ENCODE measurements around the gene DELE1. TPM values are rescaled to one million over a fixed set of nuclear protein-coding genes. Genes with fewer than 3 reads are reported as not detected.

DELE1 gene
- total and polyA plus RNA-seq, 11 donors, result 56.8 to 174 (median 95.0) TPM

DNA sequence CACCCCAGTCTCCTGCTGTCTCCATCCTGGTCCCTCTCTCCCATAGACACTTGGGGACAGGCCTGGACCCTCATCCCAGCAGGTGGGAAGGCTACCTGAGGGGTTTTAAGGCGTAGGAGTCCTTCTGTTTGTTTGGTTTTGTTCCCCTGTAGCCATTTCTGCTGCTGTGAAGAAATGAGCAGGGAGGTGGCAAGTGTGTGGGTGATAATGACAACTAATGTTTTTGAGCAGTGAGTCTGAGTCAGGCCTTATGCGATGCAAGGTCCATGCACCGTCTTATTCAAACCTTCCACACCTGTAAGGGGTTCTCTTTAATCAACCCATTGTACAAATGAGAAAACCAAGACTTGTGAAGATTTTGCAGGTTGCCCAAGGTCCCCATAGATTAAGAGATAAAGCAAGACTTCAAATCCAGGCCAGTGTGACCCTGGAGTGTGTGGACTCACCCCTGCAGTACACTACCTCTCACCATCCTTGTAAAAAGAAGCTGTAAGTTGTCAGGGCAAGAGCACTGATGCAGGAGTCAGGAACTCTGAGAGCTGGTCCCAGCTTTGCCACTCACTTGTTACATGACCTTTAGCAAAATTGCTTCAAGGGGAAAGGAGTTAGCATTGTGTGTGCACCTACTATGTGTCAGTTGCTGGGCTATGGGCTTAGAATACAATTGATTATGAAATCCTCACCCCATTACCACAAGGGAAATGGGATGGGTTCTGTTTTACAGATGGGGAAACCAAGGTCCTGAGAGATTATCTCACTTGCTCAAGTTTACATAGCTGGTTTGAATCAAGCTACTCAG, 26.7 kb downstream of the DELE1 start:
- Histone ChIP-seq H3K27ac (peak overlapping the region in 6 of 12 donors; percentile 3 to 85 (median 66)), H3K9me3 (no peaks in the 10 kb centered on the region), H3K4me3 (no peak overlapping the region), H3K4me1 (peaks cover 3 to 72% (median 33%) of the 10 kb centered on the region in 12 donors), H3K27me3 (no peaks in the 10 kb centered on the region), H3K36me3 (peaks cover 0 to 45% (median 17%) of the 10 kb centered on the region in 9 donors)
- TF ChIP-seq POLR2A (IDR thresholded peaks at IDR 0.05) (no peak), CTCF (IDR thresholded peaks at IDR 0.05) (no peak)
- intact Hi-C loops (cut with DNase I), result no loop called here
- no peak for ATAC-seq
- WGBS, 4 donors, result 82 to 94% (median 92%) methylated on average over 3 of the region's 3 CpGs
- DNase-seq, result no peak

DNA sequence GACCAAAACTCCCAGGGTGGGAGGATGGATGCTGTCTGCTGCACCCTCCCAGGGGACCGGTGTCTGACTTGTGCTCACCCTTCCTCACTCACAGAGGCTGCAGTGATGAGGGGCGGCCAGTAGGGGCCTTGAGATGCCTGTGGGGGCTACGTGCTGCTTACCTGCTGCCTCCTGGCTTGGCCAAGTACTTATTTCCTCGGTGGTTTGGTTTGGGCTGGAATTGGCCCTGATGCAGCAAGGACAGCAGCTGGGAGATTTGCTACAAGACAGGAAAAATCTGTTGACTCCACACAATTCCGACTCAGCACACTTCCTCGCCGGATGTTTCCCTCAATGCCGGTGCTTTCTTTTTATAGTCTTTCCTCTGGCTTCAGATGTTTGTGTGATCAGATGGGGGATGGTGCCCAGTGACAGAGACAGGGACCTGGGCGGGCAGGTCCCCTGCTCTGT, 27.7 kb downstream of the DELE1 start:
- H3K27ac ChIP-seq, result peak overlapping the region in 10 of 12 donors; percentile 19 to 85 (median 58)
- intact Hi-C loops (cut with DNase I), result no loop called here
- peak overlapping the region in 8 of 12 donors; percentile 1 to 63 (median 54) for H3K4me3 ChIP-seq
- H3K36me3 ChIP-seq, result peaks cover 0 to 43% (median 17%) of the 10 kb centered on the region in 9 donors
- ATAC-seq (peak in 3 of 4 donors; percentile 19 to 68 (median 39)), DNase-seq (peak in 3 of 5 donors; percentile 42 to 47 (median 46))
- no peaks in the 10 kb centered on the region for H3K27me3 ChIP-seq
- no peaks in the 10 kb centered on the region for H3K9me3 ChIP-seq
- TF ChIP-seq CTCF (IDR thresholded peaks at IDR 0.05) (peak in 11 of 12 donors; percentile 11 to 42 (median 33)), POLR2A (IDR thresholded peaks at IDR 0.05) (no peak)
- 17 to 42% (median 26%) methylated on average over 8 to 9 of the region's 9 CpGs for WGBS, 4 donors
- H3K4me1 ChIP-seq, result peaks cover 0 to 69% (median 23%) of the 10 kb centered on the region in 12 donors

- intact Hi-C loops (cut with DNase I), result no loop called here
- Histone ChIP-seq H3K36me3 (peaks cover 0 to 37% (median 17%) of the 10 kb centered on the region in 9 donors), H3K4me3 (peak overlapping the region in 9 of 12 donors; percentile 7 to 63 (median 53))
Measured at GRCh38 chr5:141952020-141952419, 28.3 kb downstream of the DELE1 start.

More at GRCh38 chr5:141952020-141952419, 28.3 kb downstream of the DELE1 start:
- H3K4me1 ChIP-seq, result peaks cover 0 to 69% (median 26%) of the 10 kb centered on the region in 12 donors
- DNase-seq, result peak in 1 of 5 donors; percentile 48
- ATAC-seq, result no peak
- no peaks in the 10 kb centered on the region for H3K27me3 ChIP-seq
- TF ChIP-seq POLR2A (IDR thresholded peaks at IDR 0.05) (no peak), CTCF (IDR thresholded peaks at IDR 0.05) (no peak)
- 57 to 76% (median 65%) methylated on average over 2 of the region's 2 CpGs for WGBS, 4 donors
- H3K27ac ChIP-seq, result peak overlapping the region in 10 of 12 donors; percentile 19 to 85 (median 58)
- H3K9me3 ChIP-seq, result no peaks in the 10 kb centered on the region

All from heart left ventricle (tissue), 16 donors.